Neural progenitor cell (in vitro differentiated cells): ENCODE results near the gene KRT77.

Experiments
- EZH2 ChIP-seq: fragments of 200-600 bp; sonication (generic); IDR thresholded peaks from 2 replicates; pipeline ENCODE4 v1.6.1; 2017; ENCODE audit warnings: antibody characterized with exemption, mild to moderate bottlenecking, moderate library complexity
- EZH2phosphoT487 ChIP-seq: fragments of 200-600 bp; sonication (generic); IDR thresholded peaks from 2 replicates; pipeline ENCODE4 v1.6.1; 2017; ENCODE audit warnings: antibody characterized with exemption
- TF ChIP-seq, protein P1 (sequence below): fragments of 200-600 bp; sonication (generic); IDR thresholded peaks from 2 replicates; pipeline ENCODE4 v1.5.1; 2017; ENCODE audit warnings: antibody characterized with exemption, mild to moderate bottlenecking

DNA sequence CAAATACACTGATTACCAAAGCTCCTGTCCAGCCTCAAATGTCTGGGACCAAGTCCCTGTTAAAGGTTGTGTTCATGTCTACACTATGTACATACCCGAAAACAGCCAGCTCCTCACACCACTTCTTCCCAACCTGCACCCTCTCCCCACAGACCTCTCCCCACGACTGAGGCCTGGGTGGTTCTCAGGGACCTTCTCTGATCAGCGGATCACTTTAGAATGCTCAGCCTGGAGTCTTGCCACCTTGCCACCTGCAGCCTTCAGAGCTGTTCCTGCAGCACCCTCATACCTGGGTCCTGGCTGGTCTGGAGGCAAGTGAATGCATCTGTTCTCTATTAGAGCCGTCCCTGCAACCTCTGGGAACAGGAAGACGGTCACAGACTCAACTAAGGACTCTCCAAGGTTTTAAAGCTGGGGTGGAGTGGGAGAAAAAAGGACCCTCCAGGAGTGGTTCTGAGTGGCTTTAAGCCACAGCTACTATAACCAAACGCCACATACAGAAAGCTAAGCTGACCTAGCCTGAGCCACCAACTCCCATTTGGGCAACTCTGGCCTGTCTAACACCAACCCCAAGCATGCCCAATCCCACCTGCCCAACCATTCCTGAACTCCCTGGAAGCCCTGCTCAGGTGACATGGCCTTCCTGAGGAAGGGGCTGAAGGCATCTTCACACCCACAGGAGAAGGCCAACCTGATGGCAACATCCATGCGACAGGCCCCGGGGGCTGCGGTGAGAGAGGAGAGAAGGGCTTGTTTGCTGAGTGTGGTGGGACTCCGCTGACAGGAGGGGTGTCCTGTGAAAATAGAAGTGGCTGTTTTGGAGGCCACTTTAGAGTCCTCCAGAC lies 59.9 kb downstream of the KRT77 start:
- TF ChIP-seq, protein P1, sequence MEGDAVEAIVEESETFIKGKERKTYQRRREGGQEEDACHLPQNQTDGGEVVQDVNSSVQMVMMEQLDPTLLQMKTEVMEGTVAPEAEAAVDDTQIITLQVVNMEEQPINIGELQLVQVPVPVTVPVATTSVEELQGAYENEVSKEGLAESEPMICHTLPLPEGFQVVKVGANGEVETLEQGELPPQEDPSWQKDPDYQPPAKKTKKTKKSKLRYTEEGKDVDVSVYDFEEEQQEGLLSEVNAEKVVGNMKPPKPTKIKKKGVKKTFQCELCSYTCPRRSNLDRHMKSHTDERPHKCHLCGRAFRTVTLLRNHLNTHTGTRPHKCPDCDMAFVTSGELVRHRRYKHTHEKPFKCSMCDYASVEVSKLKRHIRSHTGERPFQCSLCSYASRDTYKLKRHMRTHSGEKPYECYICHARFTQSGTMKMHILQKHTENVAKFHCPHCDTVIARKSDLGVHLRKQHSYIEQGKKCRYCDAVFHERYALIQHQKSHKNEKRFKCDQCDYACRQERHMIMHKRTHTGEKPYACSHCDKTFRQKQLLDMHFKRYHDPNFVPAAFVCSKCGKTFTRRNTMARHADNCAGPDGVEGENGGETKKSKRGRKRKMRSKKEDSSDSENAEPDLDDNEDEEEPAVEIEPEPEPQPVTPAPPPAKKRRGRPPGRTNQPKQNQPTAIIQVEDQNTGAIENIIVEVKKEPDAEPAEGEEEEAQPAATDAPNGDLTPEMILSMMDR, result no peak
- no peak for TF ChIP-seq EZH2
- TF ChIP-seq EZH2phosphoT487, result no peak
